Liver (tissue), 9 donors: ENCODE results near the gene ZC3H12C. TPM values are rescaled to one million over a fixed set of nuclear protein-coding genes. Genes with fewer than 3 reads are reported as not detected.

Experiments
- DNase-seq: peaks from one replicate; pipeline ENCODE4 v3.0.0-alpha.2; 2017; ENCODE audit warnings: low spot score
- H3K27ac ChIP-seq, 2 donors: one replicate each; pipeline ENCODE4 v1.7.0; 2013; ENCODE audit warnings: inconsistent platforms in 2 of 2, low read length in 2 of 2, control low read depth in 1 of 2, low read depth in 1 of 2, mild to moderate bottlenecking in 1 of 2
- H3K27me3 ChIP-seq, 4 donors: one replicate each; pipeline versions ENCODE4 v1.6.1 to v1.7.0; 2013; ENCODE audit warnings: low read length in 3 of 4, inconsistent platforms in 1 of 4, mild to moderate bottlenecking in 1 of 4, moderate library complexity in 1 of 4; ENCODE audit not compliant: control insufficient read depth in 4 of 4, insufficient read depth in 4 of 4
- H3K36me3 ChIP-seq, 4 donors: one replicate each; pipeline versions ENCODE4 v1.6.1 to v1.7.0; 2013; ENCODE audit warnings: low read length in 3 of 4, mild to moderate bottlenecking in 3 of 4, low read depth in 1 of 4, moderate library complexity in 1 of 4; ENCODE audit not compliant: control insufficient read depth in 4 of 4, insufficient read depth in 3 of 4
- H3K4me1 ChIP-seq, 4 donors: one replicate each; pipeline versions ENCODE4 v1.6.1 to v1.7.0; 2013; ENCODE audit warnings: low read length in 3 of 4, mild to moderate bottlenecking in 3 of 4, moderate library complexity in 1 of 4; ENCODE audit not compliant: control insufficient read depth in 4 of 4, insufficient read depth in 4 of 4
- H3K4me3 ChIP-seq, 3 donors: one replicate each; pipeline versions ENCODE4 v1.6.1 to v1.7.0; 2013; ENCODE audit warnings: low read length in 3 of 3, control low read depth in 1 of 3, low read depth in 1 of 3, mild to moderate bottlenecking in 1 of 3
- H3K9ac ChIP-seq, 2 donors: one replicate each; pipeline ENCODE4 v1.7.0; 2013; ENCODE audit warnings: low read length in 2 of 2, mild to moderate bottlenecking in 2 of 2, moderate library complexity in 2 of 2, control low read depth in 1 of 2, low read depth in 1 of 2
- H3K9me3 ChIP-seq, 4 donors: one replicate each; pipeline versions ENCODE4 v1.6.1 to v1.7.0; 2013; ENCODE audit warnings: low read length in 3 of 4; ENCODE audit not compliant: control insufficient read depth in 4 of 4
- EGR1 ChIP-seq, 2 donors: IDR thresholded peaks; 2 replicates each; pipeline ENCODE4 v1.6.1; 2016 to 2018; ENCODE audit warnings: antibody characterized with exemption in 2 of 2, low read depth in 2 of 2
- FOXA1 ChIP-seq: IDR thresholded peaks from 2 replicates; pipeline ENCODE4 v1.6.1; 2016; ENCODE audit warnings: antibody characterized with exemption
- FOXA2 ChIP-seq: IDR thresholded peaks from 2 replicates; pipeline ENCODE4 v1.6.1; 2016; ENCODE audit warnings: antibody characterized with exemption
- GABPA ChIP-seq, 2 donors: IDR thresholded peaks in 1 of 2; conservative IDR thresholded peaks in 1 of 2; 2 replicates each; pipeline ENCODE4 v1.6.1; 2016; ENCODE audit warnings: antibody characterized with exemption in 2 of 2, mild to moderate bottlenecking in 1 of 2, moderate library complexity in 1 of 2
- HNF4A ChIP-seq, 2 donors: conservative IDR thresholded peaks; 2 replicates each; pipeline ENCODE4 v1.6.1; 2016; ENCODE audit warnings: antibody characterized with exemption in 2 of 2, mild to moderate bottlenecking in 2 of 2
- HNF4G ChIP-seq: IDR thresholded peaks from 2 replicates; pipeline ENCODE4 v1.6.1; 2016; ENCODE audit warnings: antibody characterized with exemption
- JUND ChIP-seq, 2 donors: IDR thresholded peaks; 2 replicates each; pipeline ENCODE4 v1.6.1; 2016; ENCODE audit warnings: antibody characterized with exemption in 2 of 2
- NR2F2 ChIP-seq: IDR thresholded peaks from 2 replicates; pipeline ENCODE4 v1.6.1; 2016; ENCODE audit warnings: antibody characterized with exemption
- RAD21 ChIP-seq, 2 donors: IDR thresholded peaks; 2 replicates each; pipeline ENCODE4 v1.6.1; 2016; ENCODE audit warnings: antibody characterized with exemption in 2 of 2, mild to moderate bottlenecking in 2 of 2
- RXRA ChIP-seq, 2 donors: IDR thresholded peaks; 2 replicates each; pipeline ENCODE4 v1.6.1; 2017 to 2018; ENCODE audit warnings: antibody characterized with exemption in 2 of 2, mild to moderate bottlenecking in 1 of 2
- SP1 ChIP-seq: IDR thresholded peaks from 2 replicates; pipeline ENCODE4 v1.6.1; 2018; ENCODE audit warnings: antibody characterized with exemption, mild to moderate bottlenecking
- TAF1 ChIP-seq: conservative IDR thresholded peaks from 2 replicates; pipeline ENCODE4 v1.6.1; 2016; ENCODE audit warnings: antibody characterized with exemption, mild to moderate bottlenecking
- YY1 ChIP-seq: IDR thresholded peaks from 2 replicates; pipeline ENCODE4 v1.6.1; 2016; ENCODE audit warnings: antibody characterized with exemption, mild to moderate bottlenecking
- WGBS: extraction: QIAGEN DNeasy Blood & Tissue Kit; methylation state at CpG from one replicate; pipeline ENCODE4 v1.1.7; 2013; 5-methylcytosine and 5-hydroxymethylcytosine counted together
- polyA plus RNA-seq, 2 donors: library from polyadenylated mRNA; stranded (reverse) in 1 of 2; unstranded in 1 of 2; fragments of 200-250 nt in 1 of 2; fragments of >200 nt in 1 of 2; fragmentation: Nextera tagmentation in 1 of 2; extraction: Ambion mirVana in 1 of 2; gene quantifications; one replicate each; pipeline versions ENCODE4 v1.2.1 to v1.2.3, GENCODE V29; 2013 to 2015
- total RNA-seq, 2 donors: library from RNA; depleted of rRNA; stranded (reverse); fragments of >200 nt; gene quantifications; one replicate each; pipeline ENCODE4 v1.2.3, GENCODE V29; 2014
- TF ChIP-seq, protein P1 (sequence below): IDR thresholded peaks from 2 replicates; pipeline ENCODE4 v1.6.1; 2016; ENCODE audit warnings: antibody characterized with exemption
- TF ChIP-seq, protein P2 (sequence below): IDR thresholded peaks from 2 replicates; pipeline ENCODE4 v1.6.1; 2016; ENCODE audit warnings: antibody characterized with exemption
- TF ChIP-seq, protein P3 (sequence below): IDR thresholded peaks from 2 replicates; pipeline ENCODE4 v1.6.1; 2016; ENCODE audit warnings: antibody characterized with exemption
- TF ChIP-seq, protein P4 (sequence below): IDR thresholded peaks from 2 replicates; pipeline ENCODE4 v1.6.1; 2016; ENCODE audit warnings: antibody characterized with exemption, mild to moderate bottlenecking
- TF ChIP-seq, protein P5 (sequence below): fragments of 150-350 bp; IDR thresholded peaks from 2 replicates; pipeline ENCODE4 v1.5.1; 2017; ENCODE audit warnings: improper control_type of control experiment, low read depth, low read length; ENCODE audit not compliant: missing input control
- donor health status: healthy.
- donor health status: healthy.
- donor health status: healthy.
- donor health status: healthy.
- donor health status: healthy.

Gene ZC3H12C
- total and polyA plus RNA-seq, 4 donors = 0.92 to 9.6 (median 2.3) TPM

DNA sequence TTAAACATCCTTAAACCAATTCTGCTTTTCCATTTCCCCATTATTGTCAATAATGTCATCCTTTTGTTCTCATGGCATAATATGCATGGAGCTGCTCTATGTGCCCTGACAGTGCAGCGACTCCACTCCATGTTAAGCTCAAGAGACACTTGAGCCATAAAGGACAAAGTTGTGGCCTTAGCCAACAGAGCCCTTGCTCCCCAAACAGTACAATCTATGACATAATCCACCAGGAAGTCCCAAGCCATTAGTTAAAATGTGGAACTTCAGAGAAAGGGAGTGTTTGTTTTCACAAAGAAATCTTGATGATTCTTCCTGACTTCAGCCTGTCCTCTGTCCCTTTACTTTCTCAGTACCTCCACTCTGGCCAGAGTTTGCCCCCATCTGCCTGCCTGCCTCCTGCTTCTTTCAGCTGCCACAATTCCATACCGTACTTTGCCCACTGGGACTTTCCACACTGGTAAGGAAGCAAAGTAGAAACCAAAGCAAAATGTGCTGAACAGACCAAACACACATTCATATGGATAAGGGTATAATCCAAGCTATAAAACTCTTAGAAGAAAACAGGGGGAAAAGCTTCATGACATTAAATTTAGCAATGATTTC is 46.3 kb upstream of the ZC3H12C start:
- peaks cover 0 to 2% (median 0%) of the 10 kb centered on the region in 4 donors for H3K9me3 ChIP-seq
- no peak overlapping the region for H3K9ac ChIP-seq
- no peaks in the 10 kb centered on the region for H3K36me3 ChIP-seq
- TF ChIP-seq, protein P1, sequence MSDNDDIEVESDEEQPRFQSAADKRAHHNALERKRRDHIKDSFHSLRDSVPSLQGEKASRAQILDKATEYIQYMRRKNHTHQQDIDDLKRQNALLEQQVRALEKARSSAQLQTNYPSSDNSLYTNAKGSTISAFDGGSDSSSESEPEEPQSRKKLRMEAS = no peak
- no peak for TF ChIP-seq HNF4G
- no peak for TF ChIP-seq YY1
- TF ChIP-seq, protein P2, sequence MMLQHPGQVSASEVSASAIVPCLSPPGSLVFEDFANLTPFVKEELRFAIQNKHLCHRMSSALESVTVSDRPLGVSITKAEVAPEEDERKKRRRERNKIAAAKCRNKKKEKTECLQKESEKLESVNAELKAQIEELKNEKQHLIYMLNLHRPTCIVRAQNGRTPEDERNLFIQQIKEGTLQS = no peak
- TF ChIP-seq, protein P3, sequence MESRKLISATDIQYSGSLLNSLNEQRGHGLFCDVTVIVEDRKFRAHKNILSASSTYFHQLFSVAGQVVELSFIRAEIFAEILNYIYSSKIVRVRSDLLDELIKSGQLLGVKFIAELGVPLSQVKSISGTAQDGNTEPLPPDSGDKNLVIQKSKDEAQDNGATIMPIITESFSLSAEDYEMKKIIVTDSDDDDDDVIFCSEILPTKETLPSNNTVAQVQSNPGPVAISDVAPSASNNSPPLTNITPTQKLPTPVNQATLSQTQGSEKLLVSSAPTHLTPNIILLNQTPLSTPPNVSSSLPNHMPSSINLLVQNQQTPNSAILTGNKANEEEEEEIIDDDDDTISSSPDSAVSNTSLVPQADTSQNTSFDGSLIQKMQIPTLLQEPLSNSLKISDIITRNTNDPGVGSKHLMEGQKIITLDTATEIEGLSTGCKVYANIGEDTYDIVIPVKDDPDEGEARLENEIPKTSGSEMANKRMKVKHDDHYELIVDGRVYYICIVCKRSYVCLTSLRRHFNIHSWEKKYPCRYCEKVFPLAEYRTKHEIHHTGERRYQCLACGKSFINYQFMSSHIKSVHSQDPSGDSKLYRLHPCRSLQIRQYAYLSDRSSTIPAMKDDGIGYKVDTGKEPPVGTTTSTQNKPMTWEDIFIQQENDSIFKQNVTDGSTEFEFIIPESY = no peak
- no peak for TF ChIP-seq TAF1
- no peak for TF ChIP-seq RXRA (IDR thresholded peaks at IDR 0.05)
- no peak for TF ChIP-seq JUND (IDR thresholded peaks at IDR 0.05)
- TF ChIP-seq GABPA (IDR thresholded peaks at IDR 0.05 in 1 of 2, conservative IDR thresholded peaks at IDR 0.05 in 1 of 2) = no peak
- TF ChIP-seq SP1 = no peak
- TF ChIP-seq EGR1 (IDR thresholded peaks at IDR 0.05; ENCODE audit: low read depth in 2 of 2) = no peak
- TF ChIP-seq NR2F2 = no peak
- no peak for TF ChIP-seq HNF4A (conservative IDR thresholded peaks at IDR 0.05)
- TF ChIP-seq RAD21 (IDR thresholded peaks at IDR 0.05) = no peak
- no peak for TF ChIP-seq FOXA2
- TF ChIP-seq, protein P4, sequence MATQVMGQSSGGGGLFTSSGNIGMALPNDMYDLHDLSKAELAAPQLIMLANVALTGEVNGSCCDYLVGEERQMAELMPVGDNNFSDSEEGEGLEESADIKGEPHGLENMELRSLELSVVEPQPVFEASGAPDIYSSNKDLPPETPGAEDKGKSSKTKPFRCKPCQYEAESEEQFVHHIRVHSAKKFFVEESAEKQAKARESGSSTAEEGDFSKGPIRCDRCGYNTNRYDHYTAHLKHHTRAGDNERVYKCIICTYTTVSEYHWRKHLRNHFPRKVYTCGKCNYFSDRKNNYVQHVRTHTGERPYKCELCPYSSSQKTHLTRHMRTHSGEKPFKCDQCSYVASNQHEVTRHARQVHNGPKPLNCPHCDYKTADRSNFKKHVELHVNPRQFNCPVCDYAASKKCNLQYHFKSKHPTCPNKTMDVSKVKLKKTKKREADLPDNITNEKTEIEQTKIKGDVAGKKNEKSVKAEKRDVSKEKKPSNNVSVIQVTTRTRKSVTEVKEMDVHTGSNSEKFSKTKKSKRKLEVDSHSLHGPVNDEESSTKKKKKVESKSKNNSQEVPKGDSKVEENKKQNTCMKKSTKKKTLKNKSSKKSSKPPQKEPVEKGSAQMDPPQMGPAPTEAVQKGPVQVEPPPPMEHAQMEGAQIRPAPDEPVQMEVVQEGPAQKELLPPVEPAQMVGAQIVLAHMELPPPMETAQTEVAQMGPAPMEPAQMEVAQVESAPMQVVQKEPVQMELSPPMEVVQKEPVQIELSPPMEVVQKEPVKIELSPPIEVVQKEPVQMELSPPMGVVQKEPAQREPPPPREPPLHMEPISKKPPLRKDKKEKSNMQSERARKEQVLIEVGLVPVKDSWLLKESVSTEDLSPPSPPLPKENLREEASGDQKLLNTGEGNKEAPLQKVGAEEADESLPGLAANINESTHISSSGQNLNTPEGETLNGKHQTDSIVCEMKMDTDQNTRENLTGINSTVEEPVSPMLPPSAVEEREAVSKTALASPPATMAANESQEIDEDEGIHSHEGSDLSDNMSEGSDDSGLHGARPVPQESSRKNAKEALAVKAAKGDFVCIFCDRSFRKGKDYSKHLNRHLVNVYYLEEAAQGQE = no peak
- TF ChIP-seq, protein P5, sequence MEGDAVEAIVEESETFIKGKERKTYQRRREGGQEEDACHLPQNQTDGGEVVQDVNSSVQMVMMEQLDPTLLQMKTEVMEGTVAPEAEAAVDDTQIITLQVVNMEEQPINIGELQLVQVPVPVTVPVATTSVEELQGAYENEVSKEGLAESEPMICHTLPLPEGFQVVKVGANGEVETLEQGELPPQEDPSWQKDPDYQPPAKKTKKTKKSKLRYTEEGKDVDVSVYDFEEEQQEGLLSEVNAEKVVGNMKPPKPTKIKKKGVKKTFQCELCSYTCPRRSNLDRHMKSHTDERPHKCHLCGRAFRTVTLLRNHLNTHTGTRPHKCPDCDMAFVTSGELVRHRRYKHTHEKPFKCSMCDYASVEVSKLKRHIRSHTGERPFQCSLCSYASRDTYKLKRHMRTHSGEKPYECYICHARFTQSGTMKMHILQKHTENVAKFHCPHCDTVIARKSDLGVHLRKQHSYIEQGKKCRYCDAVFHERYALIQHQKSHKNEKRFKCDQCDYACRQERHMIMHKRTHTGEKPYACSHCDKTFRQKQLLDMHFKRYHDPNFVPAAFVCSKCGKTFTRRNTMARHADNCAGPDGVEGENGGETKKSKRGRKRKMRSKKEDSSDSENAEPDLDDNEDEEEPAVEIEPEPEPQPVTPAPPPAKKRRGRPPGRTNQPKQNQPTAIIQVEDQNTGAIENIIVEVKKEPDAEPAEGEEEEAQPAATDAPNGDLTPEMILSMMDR = no peak
- no peak for TF ChIP-seq FOXA1
- H3K27ac ChIP-seq = no peak overlapping the region
- no peaks in the 10 kb centered on the region for H3K4me1 ChIP-seq
- H3K4me3 ChIP-seq = no peak overlapping the region
- 83% methylated on average over 2 of the region's 2 CpGs for WGBS
- no peaks in the 10 kb centered on the region for H3K27me3 ChIP-seq
- no peak for DNase-seq
